GM12878 (cell line): ENCODE data around the gene PKDREJ. TPM values are rescaled to one million over a fixed set of nuclear protein-coding genes. Genes with fewer than 3 reads are reported as not detected.

Source experiments
- ATAC-seq: fragments of 200-7000 bp; cut with Tn5 transposase; 3 replicates; pipeline ENCODE4 v1.9.1; 2020; ENCODE audit warnings: mild to moderate bottlenecking, moderate library complexity
- BruUV-seq: library from RNA; stranded (reverse); fragments of 400-500 nt; replicated peaks from 2 replicates; lab custom pipeline; 2021; lab: Mats Ljungman, UMichigan
- CTCF ChIA-PET: fragments of 300-600 bp; sonication (Branson Sonifier 250); formaldehyde crosslinking; extraction: SDS; loops from one replicate; lab custom pipeline; 2021; ENCODE audit warnings: inconsistent platforms; lab: Yijun Ruan, JAX
- POLR2A ChIA-PET: fragments of 350-600 bp; formaldehyde crosslinking; extraction: SDS; loops from one replicate; lab custom pipeline; 2021; ENCODE audit warnings: inconsistent platforms; lab: Charles Lee
- RAD21 ChIA-PET: fragments of 300-600 bp; sonication (Branson Sonifier 250); formaldehyde crosslinking; loops from one replicate; lab custom pipeline; 2023; ENCODE audit warnings: antibody characterized with exemption; ENCODE audit not compliant: unreplicated experiment; lab: Charles Lee
- SMC1A ChIA-PET: fragments of 300-600 bp; sonication (Branson Sonifier 250); formaldehyde crosslinking; loops from one replicate; lab custom pipeline; 2023; ENCODE audit not compliant: unreplicated experiment, uncharacterized antibody; lab: Charles Lee
- DNase-seq: peaks from one replicate; pipeline ENCODE4 v3.0.0-alpha.2; 2011; ENCODE audit warnings: low read depth, low spot score
- FAIRE-seq: peaks from 3 replicates; lab custom pipeline; 2011; peaks lifted over from hg19 to GRCh38; lab: Jason Lieb, UNC
- H2AFZ ChIP-seq: 2 replicates; pipeline ENCODE4 v1.6.0; 2011; ENCODE audit warnings: low read depth, low read length, control low read depth; ENCODE audit not compliant: control insufficient read depth
- H3K27ac ChIP-seq: 2 replicates; pipeline ENCODE4 v1.5.1; 2011; ENCODE audit warnings: control low read depth; ENCODE audit not compliant: control insufficient read depth, insufficient read depth
- H3K27me3 ChIP-seq, 2 experiments: replicated peaks in 1 of 2; 2 replicates each; pipeline versions ENCODE4 v1.6.0 to v1.6.1; 2011; ENCODE audit warnings: low read length in 1 of 2; ENCODE audit not compliant: control insufficient read depth in 2 of 2, insufficient read depth in 2 of 2
- H3K36me3 ChIP-seq, 2 experiments: 2 replicates each; pipeline ENCODE4 v1.5.1; 2011; ENCODE audit warnings: low read length in 1 of 2; ENCODE audit not compliant: control insufficient read depth in 2 of 2, insufficient read depth in 2 of 2
- H3K4me1 ChIP-seq: 2 replicates; pipeline ENCODE4 v1.6.1; 2011; ENCODE audit warnings: mild to moderate bottlenecking, low read length, moderate library complexity, mixed read lengths; ENCODE audit not compliant: control insufficient read depth, insufficient read depth
- H3K4me2 ChIP-seq: 2 replicates; pipeline ENCODE4 v1.6.0; 2011; ENCODE audit warnings: control low read depth; ENCODE audit not compliant: control insufficient read depth, insufficient read depth
- H3K4me3 ChIP-seq: fragments of 200-600 bp; sonication (generic); 2 replicates; pipeline ENCODE4 v1.5.1; 2016
- H3K79me2 ChIP-seq: 2 replicates; pipeline ENCODE4 v1.6.0; 2011; ENCODE audit warnings: low read length; ENCODE audit not compliant: control insufficient read depth, insufficient read depth
- H3K9ac ChIP-seq: 2 replicates; pipeline ENCODE4 v1.8.0; 2011; ENCODE audit warnings: low read length, control low read depth, mixed read lengths; ENCODE audit not compliant: control insufficient read depth, insufficient read depth
- H3K9me3 ChIP-seq: replicated peaks from 3 replicates; pipeline ENCODE4 v1.5.1; 2011; ENCODE audit warnings: mild to moderate bottlenecking, low read length; ENCODE audit not compliant: control insufficient read depth, insufficient read depth
- H4K20me1 ChIP-seq: 2 replicates; pipeline ENCODE4 v1.6.0; 2011; ENCODE audit not compliant: control insufficient read depth, insufficient read depth
- BCL11A ChIP-seq: IDR thresholded peaks from 2 replicates; pipeline ENCODE4 v1.6.1; 2011; ENCODE audit warnings: low read depth, low read length
- CBX5 ChIP-seq: sonication (generic); IDR thresholded peaks from 2 replicates; pipeline ENCODE4 v1.6.1; 2016; ENCODE audit warnings: low read depth, moderate library complexity, mild to moderate bottlenecking, inconsistent platforms
- GATAD2B ChIP-seq: fragments of 450-650 bp; conservative IDR thresholded peaks from 2 replicates; pipeline ENCODE4 v1.6.1; 2017; ENCODE audit warnings: low read depth, mild to moderate bottlenecking, moderate library complexity
- HCFC1 ChIP-seq: fragments of 150-350 bp; IDR thresholded peaks from 2 replicates; pipeline ENCODE4 v1.6.1; 2014; ENCODE audit warnings: low read length
- MYB ChIP-seq: fragments of 150-350 bp; IDR thresholded peaks from 2 replicates; pipeline ENCODE4 v1.6.1; 2014; ENCODE audit warnings: mild to moderate bottlenecking, low read depth, low read length, borderline replicate concordance
- NFXL1 ChIP-seq: fragments of 450-650 bp; IDR thresholded peaks from 2 replicates; pipeline ENCODE4 v1.6.1; 2017; ENCODE audit warnings: antibody characterized with exemption, mild to moderate bottlenecking, borderline replicate concordance
- REST ChIP-seq: IDR thresholded peaks from 2 replicates; pipeline ENCODE4 v1.6.1; 2012; ENCODE audit warnings: mild to moderate bottlenecking, low read depth, low read length
- SP1 ChIP-seq: IDR thresholded peaks from one replicate; pipeline ENCODE4 v1.6.1; 2011; ENCODE audit warnings: low read depth, low read length
- ZBTB4 ChIP-seq: fragments of 450-650 bp; formaldehyde crosslinking; IDR thresholded peaks from 2 replicates; pipeline ENCODE4 v1.4.0; 2022; ENCODE audit warnings: mild to moderate bottlenecking, moderate library complexity
- WGBS: methylation state at CpG from one replicate; pipeline ENCODE4 v1.1.6; 2016; ENCODE audit warnings: low lambda C conversion rate; ENCODE audit not compliant: insufficient replicate concordance, insufficient coverage; ENCODE audit errors: missing lambda C conversion rate; 5-methylcytosine and 5-hydroxymethylcytosine counted together
- in situ Hi-C: fragments of 300-500 bp; cut with MboI; formaldehyde crosslinking; loops from 9 replicates; pipeline ENCODE4 v1.14.3; 2018; ENCODE audit warnings: mixed read lengths
- intact Hi-C: fragments of 100-400 bp; cut with micrococcal nuclease; formaldehyde crosslinking; loops from one replicate; pipeline ENCODE4 v1.14.2; 2022; ENCODE audit not compliant: unreplicated experiment
- polyA plus RNA-seq, 11 experiments: library from polyadenylated mRNA; depleted of rRNA in 4 of 11; unstranded in 6 of 11; stranded (reverse) in 5 of 11; fragments of >200 nt; fragmentation: Nextera tagmentation in 4 of 11; fragmentation: Illumina TruSeq in 1 of 11; extraction: Ambion mirVana in 4 of 11; extraction: Trizol in 1 of 11; gene quantifications; 1 replicate in 1 of 11; 2 replicates in 10 of 11; pipeline versions ENCODE4 v1.2.1 to v1.2.3, GENCODE V29; 2011 to 2016; ENCODE audit warnings: inconsistent platforms in 2 of 11, missing spikeins in 2 of 11, low read depth in 1 of 11
- total RNA-seq, 4 experiments: library from RNA; depleted of rRNA in 3 of 4; stranded (reverse); fragments of >200 nt in 3 of 4; fragmentation: Illumina TruSeq in 1 of 4; extraction: Trizol in 1 of 4; gene quantifications; 2 replicates each; pipeline versions ENCODE4 v1.2.1 to v1.2.3, GENCODE V29; 2013 to 2021
- TF ChIP-seq, protein P1 (sequence below): fragments of 150-350 bp; IDR thresholded peaks from 2 replicates; pipeline ENCODE4 v1.6.1; 2014; ENCODE audit warnings: mild to moderate bottlenecking, low read depth, low read length

Gene PKDREJ
- total and polyA plus RNA-seq, 10 of the 15 experiments (the other 5 are each of a cell fraction or from before 2014, with no cell fraction given): 0.02 to 0.03 TPM; not detected in 8

- H3K9ac ChIP-seq: peak within 1 kb of the TSS; percentile 70
- H3K4me2 ChIP-seq: peak within 1 kb of the TSS; percentile 98
- DNase-seq: no peak
- peak; percentile 99 for ATAC-seq
- ChIA-PET POLR2A (interaction anchor here (0.7 to 2.1 kb wide), 4 partner anchors 11 to 110 kb away, joined by 3 to 9 read pairs (median 6); no protein-coding TSS in a partner anchor), SMC1A (interaction anchor here (0.8 to 1.3 kb wide), 4 partner anchors 10 to 119 kb away, joined by 3 to 5 read pairs (median 4); no protein-coding TSS in a partner anchor), RAD21 (interaction anchor here (0.6 to 1.0 kb wide), 4 partner anchors 9 to 34 kb away, joined by 3 to 8 read pairs (median 5); partner anchors contain the start of gene GTSE1), CTCF (interaction anchor here (0.7 to 1.7 kb wide), 4 partner anchors 16 to 494 kb away, joined by 3 to 4 read pairs (median 4); partner anchors contain the start of gene CDPF1)
- under 1% methylated on average over 45 of the region's 74 CpGs for WGBS
- H3K9me3 ChIP-seq: peaks cover 10% of the 10 kb centered on the region; the same call in 2 of the 3 replicates
- H3K27ac ChIP-seq: peak within 1 kb of the TSS; percentile 44; the same call in 1 of the 2 replicates
- H4K20me1 ChIP-seq: no peaks in the 10 kb centered on the region
- H3K4me1 ChIP-seq: peaks cover 5% of the 10 kb centered on the region
- no TSS peak for BruUV-seq
- FAIRE-seq: no peak
- peak within 1 kb of the TSS; percentile 91 for H3K4me3 ChIP-seq
- in situ Hi-C loops (no loop called here), intact Hi-C loops (no loop called here)
- no peaks in the 10 kb centered on the region; a peak in 2 of 4 replicates for H3K36me3 ChIP-seq
- peak within 1 kb of the TSS; percentile 87 for H2AFZ ChIP-seq
- peaks cover 3% of the 10 kb centered on the region; the same call in 1 of the 2 replicates for H3K79me2 ChIP-seq
- peaks cover 0 to 2% of the 10 kb centered on the region in 2 experiments; a peak in 2 of 4 replicates for H3K27me3 ChIP-seq
- TF ChIP-seq CBX5: no peak
- no peak for TF ChIP-seq BCL11A
- no peak for TF ChIP-seq REST
- TF ChIP-seq, protein P1, sequence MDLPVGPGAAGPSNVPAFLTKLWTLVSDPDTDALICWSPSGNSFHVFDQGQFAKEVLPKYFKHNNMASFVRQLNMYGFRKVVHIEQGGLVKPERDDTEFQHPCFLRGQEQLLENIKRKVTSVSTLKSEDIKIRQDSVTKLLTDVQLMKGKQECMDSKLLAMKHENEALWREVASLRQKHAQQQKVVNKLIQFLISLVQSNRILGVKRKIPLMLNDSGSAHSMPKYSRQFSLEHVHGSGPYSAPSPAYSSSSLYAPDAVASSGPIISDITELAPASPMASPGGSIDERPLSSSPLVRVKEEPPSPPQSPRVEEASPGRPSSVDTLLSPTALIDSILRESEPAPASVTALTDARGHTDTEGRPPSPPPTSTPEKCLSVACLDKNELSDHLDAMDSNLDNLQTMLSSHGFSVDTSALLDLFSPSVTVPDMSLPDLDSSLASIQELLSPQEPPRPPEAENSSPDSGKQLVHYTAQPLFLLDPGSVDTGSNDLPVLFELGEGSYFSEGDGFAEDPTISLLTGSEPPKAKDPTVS: no peak
- TF ChIP-seq SP1: peak; percentile 35
- 0 out of 2 replicates have a peak, but pooled peaks have one; percentile 58 for TF ChIP-seq GATAD2B
- 0 out of 2 replicates have a peak, but pooled peaks have one; percentile 18 for TF ChIP-seq HCFC1
- no peak for TF ChIP-seq MYB
- TF ChIP-seq ZBTB4: no peak
- no peak for TF ChIP-seq NFXL1
Measured at GRCh38 chr22:46267431-46268279, 4.5 kb upstream of the PKDREJ start, which contains the start of gene TTC38. Gene TTC38, plus strand, starts transcription at chr22:46268008. Its CDS starts 32 bp downstream, at chr22:46268040.
